Measurements from ENCODE around the gene INAFM2. TPM values are rescaled to one million over a fixed set of nuclear protein-coding genes. Genes with fewer than 3 reads are reported as not detected.

The INAFM2 gene
- total RNA-seq, 4 donors from 2014 or later, result 39.0 to 41.3 (median 40.7) TPM

DNA sequence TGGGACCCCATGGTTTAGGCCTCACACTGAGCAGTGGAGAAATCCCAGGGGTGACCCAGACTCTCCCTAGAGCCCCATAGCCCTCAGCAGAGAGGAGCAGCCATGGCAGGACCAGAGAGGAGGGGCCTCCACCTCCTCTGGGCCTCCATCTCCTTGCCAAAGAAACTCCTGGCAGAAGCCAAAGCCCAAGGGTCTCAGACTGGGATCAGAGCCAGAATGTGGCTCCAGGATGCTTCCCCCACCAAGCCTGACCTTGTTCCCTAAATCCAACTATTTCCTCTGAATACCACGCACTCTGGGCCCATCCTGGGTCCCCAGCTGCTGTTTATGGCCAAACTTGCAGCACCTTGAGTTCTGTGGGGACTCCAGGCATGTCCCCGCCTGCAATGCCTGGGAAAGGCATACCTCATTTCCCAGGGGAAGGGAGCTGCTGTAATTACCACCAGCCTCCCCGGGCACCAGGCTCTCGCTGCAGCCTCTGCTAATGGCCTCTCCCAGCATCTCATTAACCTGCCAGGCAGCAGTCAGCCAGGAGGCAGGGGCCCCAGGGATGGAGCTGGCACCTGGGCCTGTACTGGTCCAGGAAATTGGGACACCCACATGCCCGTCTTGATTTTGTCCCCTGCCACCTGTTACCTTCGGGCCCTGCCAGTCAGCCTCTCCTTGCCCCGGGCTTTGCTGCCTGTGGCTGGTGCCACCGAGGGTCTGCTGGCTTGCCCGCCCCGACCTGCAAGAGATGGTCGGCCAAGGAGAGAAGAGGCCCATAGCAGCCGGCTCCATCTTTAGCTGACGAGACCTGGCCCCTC is 12.6 kb downstream of the INAFM2 start:
- H3K4me1 ChIP-seq, result peaks cover 83 to 100% (median 99%) of the 10 kb centered on the region in 4 donors
- WGBS, result 78% methylated on average over 4 of the region's 13 CpGs
- intact Hi-C loops (cut with DNase I), result no loop called here
- DNase-seq (ENCODE audit: extremely low spot score), result no peak
- H3K36me3 ChIP-seq, result peaks cover 8 to 36% (median 26%) of the 10 kb centered on the region in 4 donors
- no peaks in the 10 kb centered on the region for H3K27me3 ChIP-seq
- TF ChIP-seq, protein P1, sequence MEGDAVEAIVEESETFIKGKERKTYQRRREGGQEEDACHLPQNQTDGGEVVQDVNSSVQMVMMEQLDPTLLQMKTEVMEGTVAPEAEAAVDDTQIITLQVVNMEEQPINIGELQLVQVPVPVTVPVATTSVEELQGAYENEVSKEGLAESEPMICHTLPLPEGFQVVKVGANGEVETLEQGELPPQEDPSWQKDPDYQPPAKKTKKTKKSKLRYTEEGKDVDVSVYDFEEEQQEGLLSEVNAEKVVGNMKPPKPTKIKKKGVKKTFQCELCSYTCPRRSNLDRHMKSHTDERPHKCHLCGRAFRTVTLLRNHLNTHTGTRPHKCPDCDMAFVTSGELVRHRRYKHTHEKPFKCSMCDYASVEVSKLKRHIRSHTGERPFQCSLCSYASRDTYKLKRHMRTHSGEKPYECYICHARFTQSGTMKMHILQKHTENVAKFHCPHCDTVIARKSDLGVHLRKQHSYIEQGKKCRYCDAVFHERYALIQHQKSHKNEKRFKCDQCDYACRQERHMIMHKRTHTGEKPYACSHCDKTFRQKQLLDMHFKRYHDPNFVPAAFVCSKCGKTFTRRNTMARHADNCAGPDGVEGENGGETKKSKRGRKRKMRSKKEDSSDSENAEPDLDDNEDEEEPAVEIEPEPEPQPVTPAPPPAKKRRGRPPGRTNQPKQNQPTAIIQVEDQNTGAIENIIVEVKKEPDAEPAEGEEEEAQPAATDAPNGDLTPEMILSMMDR (IDR thresholded peaks at IDR 0.05), result no peak
- no peak for TF ChIP-seq POLR2A (IDR thresholded peaks at IDR 0.05; ENCODE audit: low read depth)
- no peak for TF ChIP-seq EP300 (IDR thresholded peaks at IDR 0.05)
- no peak for TF ChIP-seq POLR2AphosphoS5 (IDR thresholded peaks at IDR 0.05)
- peak overlapping the region; percentile 96 to 98 (median 98) for H3K27ac ChIP-seq (replicated peaks in 1 of 4)
- H3K4me3 ChIP-seq, result no peak overlapping the region
- H3K9me3 ChIP-seq, result no peaks in the 10 kb centered on the region

DNA sequence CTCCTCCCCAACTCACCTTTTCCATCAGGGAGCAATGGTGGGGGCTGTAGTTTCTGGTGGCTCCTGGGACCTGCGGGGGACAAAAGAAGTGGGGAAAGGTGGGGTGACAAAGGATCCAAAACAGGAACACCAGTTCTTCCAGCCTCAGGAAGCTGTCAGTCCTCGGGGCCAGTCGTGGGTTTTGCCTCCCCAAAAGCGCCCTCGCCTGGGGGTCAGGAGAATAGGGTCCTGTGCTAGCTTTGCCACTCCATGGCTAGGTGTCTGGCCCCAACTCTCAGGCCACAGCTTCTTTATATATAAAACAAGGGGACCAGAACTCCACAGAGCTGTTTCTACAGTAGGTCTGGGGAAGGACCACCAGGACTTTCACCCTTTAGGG is 13.2 kb downstream of the INAFM2 start:
- WGBS, result 73% methylated on average over 5 of the region's 5 CpGs
- no peak for DNase-seq (ENCODE audit: extremely low spot score)
- TF ChIP-seq, protein P1 (IDR thresholded peaks at IDR 0.05), result peak in 1 of 3 experiments; percentile 6
- TF ChIP-seq EP300 (IDR thresholded peaks at IDR 0.05), result no peak
- H3K9me3 ChIP-seq, result no peaks in the 10 kb centered on the region
- peaks cover 83 to 100% (median 100%) of the 10 kb centered on the region in 4 donors for H3K4me1 ChIP-seq
- intact Hi-C loops (cut with DNase I), result no loop called here
- H3K4me3 ChIP-seq, result no peak overlapping the region
- peak overlapping the region; percentile 96 to 98 (median 98) for H3K27ac ChIP-seq (replicated peaks in 1 of 4)
- no peaks in the 10 kb centered on the region for H3K27me3 ChIP-seq
- peaks cover 8 to 36% (median 26%) of the 10 kb centered on the region in 4 donors for H3K36me3 ChIP-seq

DNA sequence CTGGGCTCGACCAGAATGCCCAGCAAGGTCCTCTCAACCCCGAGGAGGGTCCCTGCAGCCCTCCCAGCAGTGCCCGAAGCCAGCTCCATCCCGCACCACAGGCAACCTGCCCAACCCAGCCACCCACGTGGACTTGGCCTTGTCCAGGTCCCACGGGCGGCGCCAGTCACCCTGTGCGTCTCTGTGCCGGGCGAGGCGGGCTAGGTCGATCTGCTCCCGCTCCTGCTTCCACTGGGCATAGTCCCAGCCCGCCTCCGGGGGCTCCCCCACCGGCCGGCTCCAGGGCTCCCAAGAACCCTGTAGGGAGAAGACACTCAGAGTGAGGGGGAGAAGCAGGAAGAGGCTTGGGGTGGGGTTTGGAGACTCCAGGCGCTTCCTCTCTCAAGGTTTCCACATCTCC is 14.1 kb downstream of the INAFM2 start:
- H3K4me1 ChIP-seq, result peaks cover 90 to 100% (median 98%) of the 10 kb centered on the region in 4 donors
- WGBS, result 56% methylated on average over 7 of the region's 19 CpGs
- TF ChIP-seq, protein P1 (IDR thresholded peaks at IDR 0.05), result no peak
- TF ChIP-seq EP300 (IDR thresholded peaks at IDR 0.05) (no peak), POLR2A (IDR thresholded peaks at IDR 0.05; ENCODE audit: low read depth) (no peak), POLR2AphosphoS5 (IDR thresholded peaks at IDR 0.05) (no peak)
- H3K27me3 ChIP-seq, result no peaks in the 10 kb centered on the region
- H3K4me3 ChIP-seq, result peak overlapping the region; percentile 56 to 65 (median 64)
- no peak for DNase-seq (ENCODE audit: extremely low spot score)
- no peaks in the 10 kb centered on the region for H3K9me3 ChIP-seq
- H3K36me3 ChIP-seq, result peaks cover 8 to 36% (median 26%) of the 10 kb centered on the region in 4 donors
- H3K27ac ChIP-seq (replicated peaks in 1 of 4), result peak overlapping the region; percentile 96 to 98 (median 98)
- intact Hi-C loops (cut with DNase I), result no loop called here

DNA sequence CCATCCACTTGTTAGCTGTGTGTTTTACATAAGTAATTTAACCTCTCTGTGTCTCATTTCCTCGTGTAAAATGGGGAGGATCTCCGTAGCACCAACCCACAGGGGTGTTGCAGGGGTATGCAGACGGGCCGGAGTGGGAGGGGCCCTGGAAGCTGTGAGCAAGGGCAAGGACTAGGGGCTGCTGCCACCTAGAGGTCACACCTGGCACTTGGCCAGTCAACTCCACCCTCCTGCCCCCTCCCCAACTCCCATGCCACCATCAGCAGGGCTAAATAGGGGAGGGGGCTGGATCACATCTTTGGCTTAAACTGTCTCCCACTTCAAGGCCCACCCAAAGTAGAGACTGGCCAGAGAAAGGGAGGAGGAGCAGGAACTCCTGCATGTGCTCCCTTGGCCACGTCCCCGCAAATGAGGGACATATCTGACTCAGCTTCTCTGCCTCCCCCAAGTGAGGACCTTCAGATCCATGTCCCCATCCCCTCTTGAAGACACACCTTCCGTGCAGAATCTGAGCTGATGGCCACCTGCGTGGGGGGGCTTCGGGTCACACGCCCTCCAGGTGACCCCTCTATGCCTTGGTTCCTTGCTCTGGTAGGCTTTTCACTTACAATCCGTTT is 14.7 kb downstream of the INAFM2 start:
- intact Hi-C loops (cut with DNase I), result loop anchor here (2.0 kb wide), 1 partner anchor 15 kb away; the partner anchor contains the start of gene INAFM2
- H3K4me3 ChIP-seq, result peak overlapping the region; percentile 56 to 65 (median 64)

More for the DNA sequence above, 14.7 kb downstream of the INAFM2 start:
- Histone ChIP-seq H3K9me3 (no peaks in the 10 kb centered on the region), H3K27me3 (no peaks in the 10 kb centered on the region), H3K27ac (replicated peaks in 1 of 4) (peak overlapping the region; percentile 96 to 98 (median 98)), H3K4me1 (peaks cover 94 to 100% (median 98%) of the 10 kb centered on the region in 4 donors), H3K36me3 (peaks cover 8 to 36% (median 26%) of the 10 kb centered on the region in 4 donors)
- WGBS, result 31% methylated on average over 11 of the region's 11 CpGs
- no peak for DNase-seq (ENCODE audit: extremely low spot score)
- TF ChIP-seq POLR2A (IDR thresholded peaks at IDR 0.05; ENCODE audit: low read depth) (no peak), POLR2AphosphoS5 (IDR thresholded peaks at IDR 0.05) (peak in 1 of 2 donors; percentile 38)
- TF ChIP-seq, protein P1 (IDR thresholded peaks at IDR 0.05), result peak; percentile 66 to 79 (median 67)

Measured in esophagus muscularis mucosa (tissue), 4 donors.